ENCODE data around the gene ZZZ3. TPM values are rescaled to one million over a fixed set of nuclear protein-coding genes. Genes with fewer than 3 reads are reported as not detected.
"Not testable (repeated sequence)": the region's sequence is repeated elsewhere in the genome, so short reads cannot be mapped to it uniquely, and the experiment has no call there.

Gene ZZZ3
- total RNA-seq, 1 experiment from 2014 or later = 51.1 TPM

DNA sequence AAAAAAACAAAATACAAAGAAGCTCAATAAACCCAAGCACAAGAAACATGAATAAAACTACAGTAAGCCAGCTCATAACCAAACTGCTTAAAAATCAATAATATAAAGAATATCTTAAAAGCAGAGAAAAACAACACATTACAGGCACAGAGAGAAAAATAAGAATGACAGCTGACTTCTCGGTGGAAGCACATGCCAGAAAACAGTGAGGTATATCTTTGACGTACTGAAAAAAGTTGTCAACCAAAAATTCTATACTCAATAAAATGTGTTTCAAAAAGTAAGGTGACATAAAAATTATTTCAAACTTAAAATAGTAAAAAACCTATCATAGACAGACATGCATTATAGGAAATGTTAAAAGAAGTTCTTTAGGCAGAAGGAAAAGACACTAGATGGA lies 33.3 kb downstream of the ZZZ3 start:
- Histone ChIP-seq H4K20me1 (ENCODE audit: control insufficient read depth, insufficient read depth, insufficient read length) (no peaks in the 10 kb centered on the region), H4K8ac (replicated peaks; ENCODE audit: insufficient read length, low read depth, low read length) (no peak overlapping the region), H3K79me2 (ENCODE audit: insufficient read depth, low read length) (peaks cover 17% of the 10 kb centered on the region; the same call in 1 of the 2 replicates)

DNA sequence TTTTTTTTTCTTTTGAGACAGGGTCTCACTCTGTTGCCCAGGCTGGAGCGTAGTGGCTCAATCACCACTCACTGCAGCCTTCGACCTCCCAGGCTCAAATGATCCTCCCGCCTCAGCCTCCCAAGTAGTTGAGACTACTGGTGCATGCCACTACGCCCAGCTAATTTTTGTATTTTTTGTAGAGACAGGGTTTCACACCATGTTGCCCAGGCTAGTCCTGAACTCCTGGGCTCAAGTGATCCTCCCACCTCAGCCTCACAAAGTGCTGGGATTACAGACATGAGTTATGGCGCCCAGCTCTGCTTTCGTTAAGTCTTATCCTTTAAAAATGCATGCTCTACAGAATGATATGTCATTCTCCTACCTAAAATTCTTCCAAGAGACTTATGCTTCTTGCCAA lies 36.2 kb downstream of the ZZZ3 start:
- Mint-ChIP-seq H3K36me3 (ENCODE audit: insufficient read depth in 1 of 3, low read depth in 3 of 3) (peaks cover 33 to 50% (median 43%) of the 10 kb centered on the region in 3 experiments), H3K9me3 (peaks cover 26 to 29% of the 10 kb centered on the region in 2 experiments)
- WGBS (ENCODE audit: extremely low coverage, insufficient read length, low lambda C conversion rate) = no CpG with 5 or more reads among the region's 6 CpGs
- H3T11ph ChIP-seq (ENCODE audit: low read length); H3K4ac ChIP-seq (ENCODE audit: low read depth, low read length); DNase-seq; H2BK12ac ChIP-seq (ENCODE audit: insufficient read length, low read depth, low read length); H2BK5ac ChIP-seq (ENCODE audit: insufficient read length, low read length); H3K27ac ChIP-seq (ENCODE audit: insufficient read length, low read depth, low read length); H3K23me2 ChIP-seq (ENCODE audit: insufficient read length, low read depth, low read length, poor library complexity, severe bottlenecking); H2AFZ ChIP-seq (ENCODE audit: low read length); H3K27me3 ChIP-seq (ENCODE audit: insufficient read depth, low read length); H3K4me1 Mint-ChIP-seq; H4K20me1 ChIP-seq (ENCODE audit: control insufficient read depth, insufficient read depth, insufficient read length); H3K18ac ChIP-seq (ENCODE audit: insufficient read length, low read depth, low read length); H3K56ac ChIP-seq (ENCODE audit: insufficient read length, low read depth, low read length); H3K79me1 ChIP-seq (ENCODE audit: insufficient read depth, low read depth, low read length, poor library complexity, severe bottlenecking); H3K4me1 ChIP-seq (ENCODE audit: insufficient read depth, low read length); H2BK15ac ChIP-seq (ENCODE audit: low read depth, low read length); H2BK20ac ChIP-seq (ENCODE audit: low read depth, low read length, poor library complexity, severe bottlenecking); H3K14ac ChIP-seq (ENCODE audit: insufficient read depth, low read length); H3K27me3 Mint-ChIP-seq (ENCODE audit: low read depth); H3K4me3 Mint-ChIP-seq; H3K27ac Mint-ChIP-seq; H2BK120ac ChIP-seq (ENCODE audit: low read depth, low read length, poor library complexity, severe bottlenecking); H4K8ac ChIP-seq (replicated peaks; ENCODE audit: insufficient read length, low read depth, low read length); H3K23ac ChIP-seq (ENCODE audit: insufficient read length, low read depth, low read length); H4K5ac ChIP-seq (ENCODE audit: insufficient read length, low read depth, low read length); H3K4me2 ChIP-seq (ENCODE audit: insufficient read depth, insufficient read length, low read length); H2AK5ac ChIP-seq (ENCODE audit: insufficient read length, low read length); H3K9me3 ChIP-seq (ENCODE audit: control insufficient read depth, low read depth, low read length); H4K91ac ChIP-seq (ENCODE audit: insufficient read length, low read depth, low read length); H3K9ac ChIP-seq (ENCODE audit: extremely low read depth, insufficient read length, low read length): not testable (repeated sequence)
- H3K79me2 ChIP-seq (ENCODE audit: insufficient read depth, low read length) = peaks cover 11% of the 10 kb centered on the region; the same call in 1 of the 2 replicates

More for the DNA sequence above, 33.3 kb downstream of the ZZZ3 start:
- TF ChIP-seq, protein P1, sequence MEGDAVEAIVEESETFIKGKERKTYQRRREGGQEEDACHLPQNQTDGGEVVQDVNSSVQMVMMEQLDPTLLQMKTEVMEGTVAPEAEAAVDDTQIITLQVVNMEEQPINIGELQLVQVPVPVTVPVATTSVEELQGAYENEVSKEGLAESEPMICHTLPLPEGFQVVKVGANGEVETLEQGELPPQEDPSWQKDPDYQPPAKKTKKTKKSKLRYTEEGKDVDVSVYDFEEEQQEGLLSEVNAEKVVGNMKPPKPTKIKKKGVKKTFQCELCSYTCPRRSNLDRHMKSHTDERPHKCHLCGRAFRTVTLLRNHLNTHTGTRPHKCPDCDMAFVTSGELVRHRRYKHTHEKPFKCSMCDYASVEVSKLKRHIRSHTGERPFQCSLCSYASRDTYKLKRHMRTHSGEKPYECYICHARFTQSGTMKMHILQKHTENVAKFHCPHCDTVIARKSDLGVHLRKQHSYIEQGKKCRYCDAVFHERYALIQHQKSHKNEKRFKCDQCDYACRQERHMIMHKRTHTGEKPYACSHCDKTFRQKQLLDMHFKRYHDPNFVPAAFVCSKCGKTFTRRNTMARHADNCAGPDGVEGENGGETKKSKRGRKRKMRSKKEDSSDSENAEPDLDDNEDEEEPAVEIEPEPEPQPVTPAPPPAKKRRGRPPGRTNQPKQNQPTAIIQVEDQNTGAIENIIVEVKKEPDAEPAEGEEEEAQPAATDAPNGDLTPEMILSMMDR (conservative IDR thresholded peaks at IDR 0.05) = no peak
- Histone ChIP-seq H3K4ac (ENCODE audit: low read depth, low read length) (no peak overlapping the region), H2BK12ac (ENCODE audit: insufficient read length, low read depth, low read length) (no peak overlapping the region), H2AK5ac (ENCODE audit: insufficient read length, low read length) (no peak overlapping the region), H3K4me2 (ENCODE audit: insufficient read depth, insufficient read length, low read length) (no peak overlapping the region), H2BK5ac (ENCODE audit: insufficient read length, low read length) (no peak overlapping the region), H2AFZ (ENCODE audit: low read length) (no peak overlapping the region), H3K27ac (ENCODE audit: insufficient read length, low read depth, low read length) (no peak overlapping the region), H2BK120ac (ENCODE audit: low read depth, low read length, poor library complexity, severe bottlenecking) (no peak overlapping the region), H3K56ac (ENCODE audit: insufficient read length, low read depth, low read length) (no peak overlapping the region), H3K18ac (ENCODE audit: insufficient read length, low read depth, low read length) (no peak overlapping the region), H4K91ac (ENCODE audit: insufficient read length, low read depth, low read length) (no peak overlapping the region), H3K9ac (ENCODE audit: extremely low read depth, insufficient read length, low read length) (no peak overlapping the region), H4K5ac (ENCODE audit: insufficient read length, low read depth, low read length) (no peak overlapping the region), H3K4me1 (ENCODE audit: insufficient read depth, low read length) (no peaks in the 10 kb centered on the region), H3K79me1 (ENCODE audit: insufficient read depth, low read depth, low read length, poor library complexity, severe bottlenecking) (peaks cover 12% of the 10 kb centered on the region), H2BK15ac (ENCODE audit: low read depth, low read length) (no peak overlapping the region), H2BK20ac (ENCODE audit: low read depth, low read length, poor library complexity, severe bottlenecking) (no peak overlapping the region), H3T11ph (ENCODE audit: low read length) (no peak overlapping the region), H3K27me3 (ENCODE audit: insufficient read depth, low read length) (no peaks in the 10 kb centered on the region), H3K14ac (ENCODE audit: insufficient read depth, low read length) (no peak overlapping the region), H3K23ac (ENCODE audit: insufficient read length, low read depth, low read length) (no peak overlapping the region), H3K23me2 (ENCODE audit: insufficient read length, low read depth, low read length, poor library complexity, severe bottlenecking) (no peaks in the 10 kb centered on the region), H3K9me3 (ENCODE audit: control insufficient read depth, low read depth, low read length) (peaks cover 4% of the 10 kb centered on the region)
- peaks cover 33 to 41% of the 10 kb centered on the region in 2 experiments for H3K9me3 Mint-ChIP-seq
- no peaks in the 10 kb centered on the region for H3K27me3 Mint-ChIP-seq (ENCODE audit: low read depth)
- no peak overlapping the region for H3K27ac Mint-ChIP-seq
- H3K36me3 Mint-ChIP-seq (ENCODE audit: insufficient read depth in 1 of 3, low read depth in 3 of 3) = peaks cover 46 to 59% (median 56%) of the 10 kb centered on the region in 3 experiments
- no peak for DNase-seq
- H3K4me1 Mint-ChIP-seq = no peaks in the 10 kb centered on the region
- WGBS (ENCODE audit: extremely low coverage, insufficient read length, low lambda C conversion rate) = no CpG with 5 or more reads among the region's 2 CpGs
- H3K4me3 Mint-ChIP-seq = no peak overlapping the region

Data from H9 (cell line).